Head of caudate nucleus (tissue), 42 donors: ENCODE results near the gene H3-3A.
A peak's percentile ranks its signal among the peaks of the same experiment; 100 is the strongest.
"Not testable (repeated sequence)": the region's sequence is repeated elsewhere in the genome, so short reads cannot be mapped to it uniquely, and the experiment has no call there.

ENCODE experiments used
- DNase-seq, 42 donors: peaks; one replicate each; pipeline versions ENCODE4 v3.0.0 to v3.0.0-alpha.2; 2020 to 2021; ENCODE audit warnings: mixed read lengths in 7 of 42
- intact Hi-C: fragments of 100-400 bp; cut with DNase I; formaldehyde crosslinking; loops from one replicate; pipeline ENCODE4 v1.15.0; 2022

The H3-3A gene

GRCh38 chr1:226076378-226076777 is 13.9 kb downstream of the H3-3A start:
- intact Hi-C loops: no loop called here
- DNase-seq: no peak

- intact Hi-C loops: no loop called here
- DNase-seq: no peak
These were observed 15.9 kb downstream of the H3-3A start for GRCh38 chr1:226078374-226078773.

GRCh38 chr1:226082587-226082917 is 20.0 kb downstream of the H3-3A start:
- DNase-seq: no peak
- intact Hi-C loops: no loop called here

GRCh38 chr1:226082959-226083301 is 20.4 kb downstream of the H3-3A start:
- intact Hi-C loops: no loop called here
- peak in 15 of 42 donors; percentile 31 to 74 (median 52) for DNase-seq

GRCh38 chr1:226083302-226084101 is 21.0 kb downstream of the H3-3A start:
- intact Hi-C loops: no loop called here
- peak; percentile 82 to 97 (median 94) for DNase-seq

- peak in 1 of 42 donors; percentile 34 for DNase-seq
- intact Hi-C loops: no loop called here
These were observed 23.3 kb downstream of the H3-3A start for GRCh38 chr1:226085675-226086285.

GRCh38 chr1:226086776-226087175 is 24.3 kb downstream of the H3-3A start:
- DNase-seq: no peak
- intact Hi-C loops: no loop called here

GRCh38 chr1:226091461-226091860 is 28.9 kb downstream of the H3-3A start:
- intact Hi-C loops: no loop called here
- DNase-seq: no peak

- peak in 1 of 42 donors; percentile 0 for DNase-seq
- intact Hi-C loops: not testable (repeated sequence)
These were observed 29.7 kb downstream of the H3-3A start for GRCh38 chr1:226092048-226092820.

- DNase-seq: no peak
- intact Hi-C loops: no loop called here
These were observed 30.4 kb downstream of the H3-3A start for GRCh38 chr1:226092965-226093364.

- peak in 2 of 42 donors; percentile 3 to 22 for DNase-seq
- intact Hi-C loops: no loop called here
These were observed 31.1 kb downstream of the H3-3A start for GRCh38 chr1:226093621-226094020.

- DNase-seq: peak in 3 of 42 donors; percentile 3 to 13 (median 13)
- intact Hi-C loops: no loop called here
These were observed 31.9 kb downstream of the H3-3A start for GRCh38 chr1:226094451-226094850.

GRCh38 chr1:226095286-226095685 is 32.8 kb downstream of the H3-3A start:
- DNase-seq: peak in 3 of 42 donors; percentile 1 to 19 (median 2)
- intact Hi-C loops: no loop called here

GRCh38 chr1:226097866-226098625 is 35.5 kb downstream of the H3-3A start:
- DNase-seq: no peak
- intact Hi-C loops: no loop called here

GRCh38 chr1:226098870-226099835 is 36.6 kb downstream of the H3-3A start:
- intact Hi-C loops: no loop called here
- DNase-seq: no peak

- peak in 41 of 42 donors; percentile 17 to 81 (median 61) for DNase-seq
- intact Hi-C loops: no loop called here
These were observed 38.2 kb downstream of the H3-3A start for GRCh38 chr1:226100436-226101391.

GRCh38 chr1:226104671-226105121 is 42.2 kb downstream of the H3-3A start:
- no peak for DNase-seq
- intact Hi-C loops: no loop called here
